Right lobe of liver (tissue), 6 donors: ENCODE data around the gene CCDC33. TPM values are rescaled to one million over a fixed set of nuclear protein-coding genes. Genes with fewer than 3 reads are reported as not detected.

Experiments
- ATAC-seq, 4 donors: fragments of 200-7000 bp; cut with Tn5 transposase; one replicate each; pipeline ENCODE4 v1.9.1; 2020; ENCODE audit warnings: mild to moderate bottlenecking in 4 of 4, moderate library complexity in 4 of 4
- DNase-seq, 3 donors: peaks; one replicate each; pipeline ENCODE4 v3.0.0-alpha.2; 2020
- H3K27ac ChIP-seq, 3 donors: fragments of 200-600 bp; one replicate each; pipeline ENCODE4 v1.8.0; 2022
- H3K27me3 ChIP-seq, 2 donors: fragments of 200-600 bp; one replicate each; pipeline ENCODE4 v1.8.0; 2022
- H3K36me3 ChIP-seq, 4 donors: fragments of 200-600 bp; sonication (generic) in 1 of 4; one replicate each; pipeline versions ENCODE4 v1.5.1 to v1.8.0; 2017 to 2022; ENCODE audit warnings: control low read depth in 1 of 4
- H3K4me1 ChIP-seq, 4 donors: fragments of 200-600 bp; sonication (generic) in 1 of 4; one replicate each; pipeline versions ENCODE4 v1.5.1 to v1.8.0; 2017 to 2022; ENCODE audit warnings: control low read depth in 1 of 4
- H3K4me3 ChIP-seq, 3 donors: fragments of 200-600 bp; one replicate each; pipeline ENCODE4 v1.8.0; 2022
- H3K9me3 ChIP-seq, 4 donors: fragments of 200-600 bp; sonication (generic) in 1 of 4; one replicate each; pipeline versions ENCODE4 v1.5.1 to v1.8.0; 2017 to 2022; ENCODE audit warnings: control low read depth in 1 of 4
- POLR2A ChIP-seq: fragments of 450-650 bp; IDR thresholded peaks from one replicate; pipeline ENCODE4 v1.6.1; 2017; ENCODE audit warnings: antibody characterized with exemption, mild to moderate bottlenecking
- WGBS: methylation state at CpG from one replicate; pipeline ENCODE4 v1.1.6; 2018; ENCODE audit warnings: low coverage, low lambda C conversion rate; ENCODE audit not compliant: insufficient coverage; ENCODE audit errors: missing lambda C conversion rate; 5-methylcytosine and 5-hydroxymethylcytosine counted together
- intact Hi-C, 2 donors: fragments of 100-400 bp; cut with DNase I; formaldehyde crosslinking; loops; one replicate each; pipeline versions ENCODE4 v1.11.2 to v1.14.1; 2022
- total RNA-seq, 6 experiments: library from RNA; depleted of rRNA in 2 of 6; stranded (reverse); fragments of >200 nt in 2 of 6; fragmentation: NEBNext Ultra II Directional in 3 of 6; extraction: Animal tissue kit (Norgen Biotek cat#: 25700) in 3 of 6; gene quantifications; one replicate each; pipeline versions ENCODE4 v1.1.0 to v1.2.4, GENCODE V29; 2016 to 2023
- TF ChIP-seq, protein P1 (sequence below), 4 donors: fragments of 200-600 bp in 3 of 4; fragments of 450-650 bp in 1 of 4; IDR thresholded peaks; one replicate each; pipeline versions ENCODE4 v1.5.1 to v1.8.0; 2016 to 2022; ENCODE audit warnings: antibody characterized with exemption in 4 of 4, mild to moderate bottlenecking in 2 of 4
- donor health status: DM: no; HTN: yes; CAD: no.
- donor health status: DM: no; HTN: no; CAD: no.
- donor health status: DM: no; HTN: no; CAD: no.
- donor health status: DM: no; HTN: yes; CAD: no.
- donor health status: DM: no; HTN: yes; CAD: no.

CCDC33 gene
- total RNA-seq, 6 experiments from 2014 or later: not detected

DNA sequence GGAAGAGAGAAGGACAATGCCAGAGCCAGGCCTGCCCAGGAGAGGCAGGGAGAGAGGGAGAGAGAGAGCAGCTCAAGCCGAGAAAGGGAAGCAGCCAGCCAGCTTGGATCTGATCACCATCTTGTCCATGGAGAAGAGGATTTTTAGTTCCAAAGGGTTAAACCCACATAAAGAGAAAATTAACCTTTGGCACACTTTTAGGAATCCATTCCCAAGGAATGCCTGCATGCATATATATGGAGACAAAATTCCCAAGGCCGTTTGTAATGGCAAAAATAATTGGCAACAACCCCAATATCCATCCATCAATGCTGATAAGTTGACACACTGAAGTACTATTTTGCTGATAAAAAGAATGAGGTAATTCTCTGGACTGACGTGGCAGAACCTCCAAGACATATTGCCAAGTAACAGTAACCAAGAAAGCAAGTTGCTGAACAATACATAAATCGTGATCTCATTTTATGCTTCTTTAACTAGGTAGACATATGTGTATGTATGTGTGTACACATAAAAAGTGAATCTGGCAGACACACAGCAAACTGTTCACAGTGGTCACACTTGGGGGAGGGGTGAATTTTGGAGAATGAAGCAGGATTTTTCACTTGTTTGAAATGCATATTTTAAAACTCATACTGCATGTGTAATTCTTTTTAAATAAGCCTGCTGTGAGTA is 26.0 kb upstream of the CCDC33 start:
- Histone ChIP-seq H3K36me3 (no peaks in the 10 kb centered on the region), H3K27ac (no peak overlapping the region), H3K9me3 (no peaks in the 10 kb centered on the region), H3K27me3 (no peaks in the 10 kb centered on the region), H3K4me3 (no peak overlapping the region), H3K4me1 (no peaks in the 10 kb centered on the region)
- 25% methylated on average over 4 of the region's 4 CpGs for WGBS
- ATAC-seq (no peak), DNase-seq (no peak)
- intact Hi-C loops: no loop called here
- no peak for TF ChIP-seq POLR2A
- TF ChIP-seq, protein P1, sequence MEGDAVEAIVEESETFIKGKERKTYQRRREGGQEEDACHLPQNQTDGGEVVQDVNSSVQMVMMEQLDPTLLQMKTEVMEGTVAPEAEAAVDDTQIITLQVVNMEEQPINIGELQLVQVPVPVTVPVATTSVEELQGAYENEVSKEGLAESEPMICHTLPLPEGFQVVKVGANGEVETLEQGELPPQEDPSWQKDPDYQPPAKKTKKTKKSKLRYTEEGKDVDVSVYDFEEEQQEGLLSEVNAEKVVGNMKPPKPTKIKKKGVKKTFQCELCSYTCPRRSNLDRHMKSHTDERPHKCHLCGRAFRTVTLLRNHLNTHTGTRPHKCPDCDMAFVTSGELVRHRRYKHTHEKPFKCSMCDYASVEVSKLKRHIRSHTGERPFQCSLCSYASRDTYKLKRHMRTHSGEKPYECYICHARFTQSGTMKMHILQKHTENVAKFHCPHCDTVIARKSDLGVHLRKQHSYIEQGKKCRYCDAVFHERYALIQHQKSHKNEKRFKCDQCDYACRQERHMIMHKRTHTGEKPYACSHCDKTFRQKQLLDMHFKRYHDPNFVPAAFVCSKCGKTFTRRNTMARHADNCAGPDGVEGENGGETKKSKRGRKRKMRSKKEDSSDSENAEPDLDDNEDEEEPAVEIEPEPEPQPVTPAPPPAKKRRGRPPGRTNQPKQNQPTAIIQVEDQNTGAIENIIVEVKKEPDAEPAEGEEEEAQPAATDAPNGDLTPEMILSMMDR (IDR thresholded peaks at IDR 0.05): no peak

DNA sequence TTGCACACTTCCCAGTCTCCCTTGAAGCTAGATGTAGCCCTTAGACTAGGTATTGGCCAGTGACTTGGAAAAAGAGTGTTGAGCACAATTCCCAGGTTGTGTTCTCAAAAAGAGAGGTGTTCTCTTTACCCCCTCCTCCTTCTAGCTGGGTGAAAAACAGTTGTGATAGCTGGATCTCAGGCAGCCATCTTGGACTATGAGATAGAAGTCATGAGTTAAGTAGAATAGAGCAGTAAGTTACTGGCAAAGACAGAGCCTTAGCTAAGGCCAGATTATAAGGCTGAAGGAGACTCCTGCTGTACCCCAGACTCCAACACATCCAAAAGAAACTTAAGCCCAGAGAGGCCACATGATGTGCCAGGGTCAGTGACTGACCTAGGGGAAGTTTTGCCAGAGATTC is 25.4 kb upstream of the CCDC33 start:
- H3K4me1 ChIP-seq: no peaks in the 10 kb centered on the region
- no peaks in the 10 kb centered on the region for H3K9me3 ChIP-seq
- DNase-seq: no peak
- TF ChIP-seq, protein P1 (IDR thresholded peaks at IDR 0.05): no peak
- TF ChIP-seq POLR2A: no peak
- no peaks in the 10 kb centered on the region for H3K27me3 ChIP-seq
- ATAC-seq: no peak
- no peaks in the 10 kb centered on the region for H3K36me3 ChIP-seq
- intact Hi-C loops: no loop called here
- H3K27ac ChIP-seq: no peak overlapping the region
- no peak overlapping the region for H3K4me3 ChIP-seq

- WGBS: 100% methylated on average over 1 of the region's 1 CpG
Observed at GRCh38 chr15:74211656-74212055, 24.5 kb upstream of the CCDC33 start.

DNA sequence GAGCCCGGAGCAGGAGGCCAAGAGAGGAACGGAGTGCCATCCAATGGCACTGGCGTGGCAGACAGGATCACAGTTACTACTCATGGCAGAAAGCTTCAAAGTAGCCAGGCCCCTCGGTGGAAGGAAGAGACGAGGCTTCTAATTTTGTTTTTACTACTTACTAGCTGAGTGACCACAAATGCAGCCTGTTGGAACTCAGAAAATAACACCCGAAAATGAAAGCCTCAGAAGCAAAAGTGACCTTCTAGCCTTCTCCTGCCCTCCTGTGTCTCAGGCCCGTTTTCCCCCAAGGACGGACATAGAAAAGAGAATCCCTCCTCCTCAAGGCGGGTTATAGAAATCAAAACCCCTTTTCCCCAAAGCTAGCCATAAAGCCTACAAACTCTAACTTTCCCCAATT is 23.6 kb upstream of the CCDC33 start:
- H3K27ac ChIP-seq: no peak overlapping the region
- no peaks in the 10 kb centered on the region for H3K36me3 ChIP-seq
- H3K9me3 ChIP-seq: no peaks in the 10 kb centered on the region
- ATAC-seq: no peak
- WGBS: 61% methylated on average over 4 of the region's 9 CpGs
- intact Hi-C loops: no loop called here
- H3K4me1 ChIP-seq: no peaks in the 10 kb centered on the region
- TF ChIP-seq POLR2A: no peak
- TF ChIP-seq, protein P1 (IDR thresholded peaks at IDR 0.05): no peak
- no peak for DNase-seq
- H3K4me3 ChIP-seq: no peak overlapping the region
- no peaks in the 10 kb centered on the region for H3K27me3 ChIP-seq

More at GRCh38 chr15:74211656-74212055, 24.5 kb upstream of the CCDC33 start:
- DNase-seq (no peak), ATAC-seq (no peak)
- intact Hi-C loops: no loop called here
- Histone ChIP-seq H3K36me3 (no peaks in the 10 kb centered on the region), H3K27me3 (no peaks in the 10 kb centered on the region), H3K4me3 (no peak overlapping the region), H3K27ac (no peak overlapping the region), H3K9me3 (no peaks in the 10 kb centered on the region), H3K4me1 (no peaks in the 10 kb centered on the region)
- TF ChIP-seq POLR2A: no peak
- TF ChIP-seq, protein P1 (IDR thresholded peaks at IDR 0.05): no peak

GRCh38 chr15:74213858-74214284 is 22.3 kb upstream of the CCDC33 start:
- 25% methylated on average over 2 of the region's 7 CpGs for WGBS
- H3K27ac ChIP-seq: no peak overlapping the region
- TF ChIP-seq, protein P1 (IDR thresholded peaks at IDR 0.05): no peak
- no peaks in the 10 kb centered on the region for H3K9me3 ChIP-seq
- no peaks in the 10 kb centered on the region for H3K4me1 ChIP-seq
- no peaks in the 10 kb centered on the region for H3K27me3 ChIP-seq
- DNase-seq: no peak
- H3K4me3 ChIP-seq: no peak overlapping the region
- intact Hi-C loops: no loop called here
- H3K36me3 ChIP-seq: no peaks in the 10 kb centered on the region
- ATAC-seq: no peak
